T-helper 1 cell treated with Interleukin-12 subunit alpha and Interleukin-12 subunit beta and Interleukin-4 antibody, amounts not matched to agents 30 μg/mL and 1 μg/mL, for 36 hours (primary cell): ENCODE data around the gene PKP4.
"Not testable (repeated sequence)": the region's sequence is repeated elsewhere in the genome, so short reads cannot be mapped to it uniquely, and the experiment has no call there.

Experiments used
- H3K27ac Mint-ChIP-seq: one replicate; pipeline ENCODE4 v1.8.0; 2021; ENCODE audit warnings: mild to moderate bottlenecking, mixed read lengths
- H3K27me3 Mint-ChIP-seq: one replicate; pipeline ENCODE4 v1.8.0; 2021; ENCODE audit warnings: low read depth, mixed read lengths
- H3K36me3 Mint-ChIP-seq: one replicate; pipeline ENCODE4 v1.8.0; 2021; ENCODE audit warnings: low read depth, mixed read lengths
- H3K4me1 Mint-ChIP-seq: one replicate; pipeline ENCODE4 v1.8.0; 2021; ENCODE audit warnings: low read depth, mixed read lengths
- H3K4me3 Mint-ChIP-seq: one replicate; pipeline ENCODE4 v1.8.0; 2021; ENCODE audit warnings: mild to moderate bottlenecking, moderate library complexity, mixed read lengths
- H3K9me3 Mint-ChIP-seq: one replicate; pipeline ENCODE4 v1.8.0; 2021; ENCODE audit warnings: mixed read lengths

The PKP4 gene

GRCh38 chr2:158687315-158687714 lies 230.6 kb downstream of the PKP4 start:
- Mint-ChIP-seq H3K4me1 (no peaks in the 10 kb centered on the region), H3K9me3 (no peaks in the 10 kb centered on the region), H3K36me3 (no peaks in the 10 kb centered on the region), H3K27me3 (no peaks in the 10 kb centered on the region), H3K4me3 (no peak overlapping the region), H3K27ac (no peak overlapping the region)

GRCh38 chr2:158688721-158689120 lies 232.0 kb downstream of the PKP4 start:
- H3K27ac Mint-ChIP-seq: no peak overlapping the region
- no peaks in the 10 kb centered on the region for H3K36me3 Mint-ChIP-seq
- H3K4me1 Mint-ChIP-seq: no peaks in the 10 kb centered on the region
- H3K9me3 Mint-ChIP-seq: no peaks in the 10 kb centered on the region
- H3K4me3 Mint-ChIP-seq: no peak overlapping the region
- H3K27me3 Mint-ChIP-seq: no peaks in the 10 kb centered on the region

GRCh38 chr2:158689391-158689790 lies 232.6 kb downstream of the PKP4 start:
- Mint-ChIP-seq H3K9me3 (no peaks in the 10 kb centered on the region), H3K27ac (no peak overlapping the region), H3K36me3 (no peaks in the 10 kb centered on the region), H3K27me3 (no peaks in the 10 kb centered on the region), H3K4me3 (no peak overlapping the region), H3K4me1 (no peaks in the 10 kb centered on the region)

GRCh38 chr2:158690823-158691222 lies 234.1 kb downstream of the PKP4 start:
- Mint-ChIP-seq H3K36me3 (no peaks in the 10 kb centered on the region), H3K4me3 (no peak overlapping the region), H3K9me3 (no peaks in the 10 kb centered on the region), H3K27me3 (no peaks in the 10 kb centered on the region), H3K4me1 (no peaks in the 10 kb centered on the region), H3K27ac (no peak overlapping the region)

- Mint-ChIP-seq H3K27me3 (no peaks in the 10 kb centered on the region), H3K4me3 (no peak overlapping the region), H3K4me1 (no peaks in the 10 kb centered on the region), H3K27ac (no peak overlapping the region), H3K9me3 (peaks cover 2% of the 10 kb centered on the region), H3K36me3 (no peaks in the 10 kb centered on the region)
Observed at GRCh38 chr2:158691619-158692018, 234.9 kb downstream of the PKP4 start.

GRCh38 chr2:158692372-158693103 lies 235.8 kb downstream of the PKP4 start:
- H3K27me3 Mint-ChIP-seq: peaks cover 4% of the 10 kb centered on the region
- no peaks in the 10 kb centered on the region for H3K4me1 Mint-ChIP-seq
- no peaks in the 10 kb centered on the region for H3K36me3 Mint-ChIP-seq
- peaks cover 8% of the 10 kb centered on the region for H3K9me3 Mint-ChIP-seq
- H3K4me3 Mint-ChIP-seq: no peak overlapping the region
- H3K27ac Mint-ChIP-seq: no peak overlapping the region

- Mint-ChIP-seq H3K9me3 (peaks cover 8% of the 10 kb centered on the region), H3K4me1 (no peaks in the 10 kb centered on the region), H3K27ac (no peak overlapping the region), H3K4me3 (no peak overlapping the region), H3K27me3 (peaks cover 5% of the 10 kb centered on the region), H3K36me3 (no peaks in the 10 kb centered on the region)
Observed at GRCh38 chr2:158693476-158693875, 236.7 kb downstream of the PKP4 start.

- no peaks in the 10 kb centered on the region for H3K4me1 Mint-ChIP-seq
- no peaks in the 10 kb centered on the region for H3K36me3 Mint-ChIP-seq
- H3K27ac Mint-ChIP-seq: no peak overlapping the region
- H3K27me3 Mint-ChIP-seq: peaks cover 8% of the 10 kb centered on the region
- H3K4me3 Mint-ChIP-seq: no peak overlapping the region
- H3K9me3 Mint-ChIP-seq: peaks cover 8% of the 10 kb centered on the region
Observed at GRCh38 chr2:158695305-158695704, 238.6 kb downstream of the PKP4 start.

GRCh38 chr2:158695744-158696143 lies 239.0 kb downstream of the PKP4 start:
- not testable (repeated sequence) for H3K9me3 Mint-ChIP-seq, H3K36me3 Mint-ChIP-seq, H3K4me3 Mint-ChIP-seq, H3K4me1 Mint-ChIP-seq, H3K27me3 Mint-ChIP-seq, H3K27ac Mint-ChIP-seq

- Mint-ChIP-seq H3K4me3 (no peak overlapping the region), H3K27me3 (peaks cover 8% of the 10 kb centered on the region), H3K4me1 (no peaks in the 10 kb centered on the region), H3K27ac (no peak overlapping the region), H3K36me3 (no peaks in the 10 kb centered on the region), H3K9me3 (peaks cover 8% of the 10 kb centered on the region)
Observed at GRCh38 chr2:158699323-158699722, 242.6 kb downstream of the PKP4 start.

GRCh38 chr2:158701101-158701500 lies 244.3 kb downstream of the PKP4 start:
- H3K4me1 Mint-ChIP-seq: no peaks in the 10 kb centered on the region

GRCh38 chr2:158702740-158703139 lies 246.0 kb downstream of the PKP4 start:
- H3K4me3 Mint-ChIP-seq: no peak overlapping the region
- H3K27me3 Mint-ChIP-seq: peaks cover 4% of the 10 kb centered on the region
- no peaks in the 10 kb centered on the region for H3K9me3 Mint-ChIP-seq
- H3K36me3 Mint-ChIP-seq: no peaks in the 10 kb centered on the region
- no peak overlapping the region for H3K27ac Mint-ChIP-seq
- no peaks in the 10 kb centered on the region for H3K4me1 Mint-ChIP-seq

More at GRCh38 chr2:158701101-158701500, 244.3 kb downstream of the PKP4 start:
- Mint-ChIP-seq H3K4me3 (no peak overlapping the region), H3K27me3 (peaks cover 8% of the 10 kb centered on the region), H3K27ac (no peak overlapping the region), H3K9me3 (peaks cover 8% of the 10 kb centered on the region), H3K36me3 (no peaks in the 10 kb centered on the region)

- H3K9me3 Mint-ChIP-seq, H3K27ac Mint-ChIP-seq, H3K4me1 Mint-ChIP-seq, H3K4me3 Mint-ChIP-seq, H3K27me3 Mint-ChIP-seq, H3K36me3 Mint-ChIP-seq: not testable (repeated sequence)
Observed at GRCh38 chr2:158704724-158705465, 248.1 kb downstream of the PKP4 start.

GRCh38 chr2:158712791-158713522 lies 256.2 kb downstream of the PKP4 start:
- H3K27ac Mint-ChIP-seq: no peak overlapping the region
- H3K36me3 Mint-ChIP-seq: no peaks in the 10 kb centered on the region
- H3K4me1 Mint-ChIP-seq: no peaks in the 10 kb centered on the region
- no peaks in the 10 kb centered on the region for H3K27me3 Mint-ChIP-seq
- H3K4me3 Mint-ChIP-seq: no peak overlapping the region
- H3K9me3 Mint-ChIP-seq: peaks cover 12% of the 10 kb centered on the region
